ENCODE measurements around the gene MYB.

DNA sequence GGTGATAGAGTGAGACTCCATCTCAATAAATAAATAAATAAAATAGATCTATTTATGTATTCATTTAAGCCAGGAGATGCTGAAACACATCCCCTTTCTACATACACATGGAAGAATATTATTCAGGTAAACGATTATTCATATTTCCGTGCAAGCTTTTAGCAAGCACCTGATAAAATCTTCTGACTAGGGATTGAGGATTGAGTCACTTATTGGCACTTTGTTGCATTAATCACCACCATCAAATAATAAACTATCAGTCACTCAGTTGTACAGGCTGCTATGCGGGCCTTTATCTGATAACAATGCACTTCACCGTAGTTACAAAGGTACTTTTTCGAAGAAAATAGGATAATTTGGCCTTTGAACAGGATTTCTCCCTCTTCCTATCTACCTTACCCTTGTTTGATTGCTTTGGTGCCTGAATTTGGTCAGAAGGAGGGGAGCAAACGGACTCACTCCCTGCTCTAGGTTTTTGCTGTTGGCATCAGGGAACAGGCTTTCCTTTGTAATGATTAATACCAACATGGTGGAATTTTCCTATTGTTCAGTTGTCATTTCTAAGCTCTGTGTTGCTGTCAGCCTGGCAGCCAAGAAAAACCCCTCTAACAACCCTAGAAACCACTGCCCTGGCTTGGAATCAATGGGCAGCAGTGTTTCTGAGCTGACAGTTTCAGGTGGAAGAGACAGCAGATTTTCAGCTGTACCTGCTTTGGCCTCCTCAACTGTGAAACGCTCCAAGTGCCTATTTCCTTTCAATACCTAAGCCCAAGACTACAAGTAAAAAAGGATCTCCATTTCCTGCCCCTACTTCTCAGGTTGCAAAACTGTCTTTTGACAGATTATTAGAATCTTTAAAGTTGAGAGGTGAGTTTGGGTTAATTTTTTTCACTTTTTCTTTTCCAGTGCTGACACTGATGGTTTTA, 63.0 kb downstream of the MYB start:
- TF ChIP-seq POU2F2 (IDR thresholded peaks at IDR 0.05; ENCODE audit: low read depth, low read length), result no peak
- TF ChIP-seq POLR2A (IDR thresholded peaks at IDR 0.05; ENCODE audit: low read depth, low read length), result no peak
- TF ChIP-seq TAF1 (IDR thresholded peaks at IDR 0.05; ENCODE audit: low read depth, low read length), result no peak
- no peak for TF ChIP-seq SPI1 (IDR thresholded peaks at IDR 0.05; ENCODE audit: low read depth, low read length)
- TF ChIP-seq POLR2AphosphoS5 (IDR thresholded peaks at IDR 0.05; ENCODE audit: low read depth, low read length), result no peak
